ENCODE measurements around the gene MXD4.
A peak's percentile ranks its signal among the peaks of the same experiment; 100 is the strongest.

Gene MXD4

GRCh38 chr4:2272828-2273120 is 10.9 kb upstream of the MXD4 start:
- Histone ChIP-seq H3K27me3 (ENCODE audit: control insufficient read depth in 1 of 2, insufficient read depth in 2 of 2, low read length in 2 of 2) (no peaks in the 10 kb centered on the region), H3K4me3 (ENCODE audit: low read depth in 1 of 2, low read length in 2 of 2) (no peak overlapping the region), H3K4me1 (ENCODE audit: insufficient read depth, low read length) (no peaks in the 10 kb centered on the region), H3K9me3 (ENCODE audit: low read length) (no peaks in the 10 kb centered on the region), H3K27ac (ENCODE audit: low read depth, low read length) (no peak overlapping the region), H3K9ac (ENCODE audit: low read length) (no peak overlapping the region), H3K36me3 (ENCODE audit: insufficient read depth, low read length) (no peaks in the 10 kb centered on the region)

- no peaks in the 10 kb centered on the region for H3K9me3 ChIP-seq (ENCODE audit: low read length)
- H3K27ac ChIP-seq (ENCODE audit: low read depth, low read length), result no peak overlapping the region
- H3K36me3 ChIP-seq (ENCODE audit: insufficient read depth, low read length), result no peaks in the 10 kb centered on the region
- H3K9ac ChIP-seq (ENCODE audit: low read length), result no peak overlapping the region
- H3K4me1 ChIP-seq (ENCODE audit: insufficient read depth, low read length), result no peaks in the 10 kb centered on the region
- H3K4me3 ChIP-seq (ENCODE audit: low read depth in 1 of 2, low read length in 2 of 2), result no peak overlapping the region
- no peaks in the 10 kb centered on the region for H3K27me3 ChIP-seq (ENCODE audit: control insufficient read depth in 1 of 2, insufficient read depth in 2 of 2, low read length in 2 of 2)
Measured at GRCh38 chr4:2272026-2272827, 10.3 kb upstream of the MXD4 start.

- H3K27ac ChIP-seq (ENCODE audit: low read depth, low read length), result no peak overlapping the region
Measured at GRCh38 chr4:2271279-2272025, 9.5 kb upstream of the MXD4 start.

GRCh38 chr4:2270341-2271165 is 8.6 kb upstream of the MXD4 start:
- H3K36me3 ChIP-seq (ENCODE audit: insufficient read depth, low read length), result no peaks in the 10 kb centered on the region
- H3K4me3 ChIP-seq (ENCODE audit: low read depth in 1 of 2, low read length in 2 of 2), result no peak overlapping the region
- no peaks in the 10 kb centered on the region for H3K9me3 ChIP-seq (ENCODE audit: low read length)
- no peak overlapping the region for H3K27ac ChIP-seq (ENCODE audit: low read depth, low read length)
- H3K9ac ChIP-seq (ENCODE audit: low read length), result no peak overlapping the region
- peaks cover 11% of the 10 kb centered on the region for H3K4me1 ChIP-seq (ENCODE audit: insufficient read depth, low read length)
- H3K27me3 ChIP-seq (ENCODE audit: control insufficient read depth in 1 of 2, insufficient read depth in 2 of 2, low read length in 2 of 2), result no peaks in the 10 kb centered on the region

More at GRCh38 chr4:2271279-2272025, 9.5 kb upstream of the MXD4 start:
- no peaks in the 10 kb centered on the region for H3K27me3 ChIP-seq (ENCODE audit: control insufficient read depth in 1 of 2, insufficient read depth in 2 of 2, low read length in 2 of 2)
- no peaks in the 10 kb centered on the region for H3K36me3 ChIP-seq (ENCODE audit: insufficient read depth, low read length)
- H3K9ac ChIP-seq (ENCODE audit: low read length), result no peak overlapping the region
- no peak overlapping the region for H3K4me3 ChIP-seq (ENCODE audit: low read depth in 1 of 2, low read length in 2 of 2)
- H3K4me1 ChIP-seq (ENCODE audit: insufficient read depth, low read length), result peaks cover 5% of the 10 kb centered on the region
- no peaks in the 10 kb centered on the region for H3K9me3 ChIP-seq (ENCODE audit: low read length)

- Histone ChIP-seq H3K27me3 (ENCODE audit: control insufficient read depth in 1 of 2, insufficient read depth in 2 of 2, low read length in 2 of 2) (no peaks in the 10 kb centered on the region), H3K4me1 (ENCODE audit: insufficient read depth, low read length) (peaks cover 15% of the 10 kb centered on the region), H3K4me3 (ENCODE audit: low read depth in 1 of 2, low read length in 2 of 2) (no peak overlapping the region), H3K36me3 (ENCODE audit: insufficient read depth, low read length) (no peaks in the 10 kb centered on the region), H3K9me3 (ENCODE audit: low read length) (no peaks in the 10 kb centered on the region), H3K9ac (ENCODE audit: low read length) (no peak overlapping the region), H3K27ac (ENCODE audit: low read depth, low read length) (no peak overlapping the region)
Measured at GRCh38 chr4:2269618-2270163, 7.8 kb upstream of the MXD4 start.

- no peak overlapping the region for H3K27ac ChIP-seq (ENCODE audit: low read depth, low read length)
Measured at GRCh38 chr4:2269206-2269531, 7.3 kb upstream of the MXD4 start.

GRCh38 chr4:2268357-2269205 is 6.7 kb upstream of the MXD4 start:
- H3K9me3 ChIP-seq (ENCODE audit: low read length), result no peaks in the 10 kb centered on the region
- peaks cover 21% of the 10 kb centered on the region for H3K4me1 ChIP-seq (ENCODE audit: insufficient read depth, low read length)
- no peaks in the 10 kb centered on the region for H3K27me3 ChIP-seq (ENCODE audit: control insufficient read depth in 1 of 2, insufficient read depth in 2 of 2, low read length in 2 of 2)
- no peaks in the 10 kb centered on the region for H3K36me3 ChIP-seq (ENCODE audit: insufficient read depth, low read length)
- H3K4me3 ChIP-seq (ENCODE audit: low read depth in 1 of 2, low read length in 2 of 2), result no peak overlapping the region
- no peak overlapping the region for H3K9ac ChIP-seq (ENCODE audit: low read length)
- H3K27ac ChIP-seq (ENCODE audit: low read depth, low read length), result no peak overlapping the region

More at GRCh38 chr4:2269206-2269531, 7.3 kb upstream of the MXD4 start:
- Histone ChIP-seq H3K36me3 (ENCODE audit: insufficient read depth, low read length) (no peaks in the 10 kb centered on the region), H3K9ac (ENCODE audit: low read length) (no peak overlapping the region), H3K9me3 (ENCODE audit: low read length) (no peaks in the 10 kb centered on the region), H3K4me3 (ENCODE audit: low read depth in 1 of 2, low read length in 2 of 2) (no peak overlapping the region), H3K4me1 (ENCODE audit: insufficient read depth, low read length) (peaks cover 16% of the 10 kb centered on the region), H3K27me3 (ENCODE audit: control insufficient read depth in 1 of 2, insufficient read depth in 2 of 2, low read length in 2 of 2) (no peaks in the 10 kb centered on the region)

- Histone ChIP-seq H3K36me3 (ENCODE audit: insufficient read depth, low read length) (no peaks in the 10 kb centered on the region), H3K4me3 (ENCODE audit: low read depth in 1 of 2, low read length in 2 of 2) (no peak overlapping the region), H3K9ac (ENCODE audit: low read length) (no peak overlapping the region), H3K4me1 (ENCODE audit: insufficient read depth, low read length) (peaks cover 29% of the 10 kb centered on the region), H3K27ac (ENCODE audit: low read depth, low read length) (no peak overlapping the region), H3K9me3 (ENCODE audit: low read length) (no peaks in the 10 kb centered on the region), H3K27me3 (ENCODE audit: control insufficient read depth in 1 of 2, insufficient read depth in 2 of 2, low read length in 2 of 2) (no peaks in the 10 kb centered on the region)
Measured at GRCh38 chr4:2267841-2268240, 5.9 kb upstream of the MXD4 start.

- no peak overlapping the region for H3K9ac ChIP-seq (ENCODE audit: low read length)
- no peak overlapping the region for H3K27ac ChIP-seq (ENCODE audit: low read depth, low read length)
- H3K9me3 ChIP-seq (ENCODE audit: low read length), result no peaks in the 10 kb centered on the region
- H3K36me3 ChIP-seq (ENCODE audit: insufficient read depth, low read length), result no peaks in the 10 kb centered on the region
- H3K4me1 ChIP-seq (ENCODE audit: insufficient read depth, low read length), result peaks cover 30% of the 10 kb centered on the region
- no peak overlapping the region for H3K4me3 ChIP-seq (ENCODE audit: low read depth in 1 of 2, low read length in 2 of 2)
- no peaks in the 10 kb centered on the region for H3K27me3 ChIP-seq (ENCODE audit: control insufficient read depth in 1 of 2, insufficient read depth in 2 of 2, low read length in 2 of 2)
Measured at GRCh38 chr4:2267320-2267811, 5.5 kb upstream of the MXD4 start.

- Histone ChIP-seq H3K27ac (ENCODE audit: low read depth, low read length) (peak overlapping the region; percentile 6), H3K4me3 (ENCODE audit: low read depth in 1 of 2, low read length in 2 of 2) (no peak overlapping the region), H3K27me3 (ENCODE audit: control insufficient read depth in 1 of 2, insufficient read depth in 2 of 2, low read length in 2 of 2) (no peaks in the 10 kb centered on the region), H3K9me3 (ENCODE audit: low read length) (no peaks in the 10 kb centered on the region), H3K36me3 (ENCODE audit: insufficient read depth, low read length) (no peaks in the 10 kb centered on the region), H3K9ac (ENCODE audit: low read length) (no peak overlapping the region), H3K4me1 (ENCODE audit: insufficient read depth, low read length) (peaks cover 30% of the 10 kb centered on the region)
Measured at GRCh38 chr4:2266821-2267220, 4.9 kb upstream of the MXD4 start.
